ENCODE measurements around the gene PRKCE. TPM values are rescaled to one million over a fixed set of nuclear protein-coding genes. Genes with fewer than 3 reads are reported as not detected.

PRKCE gene
- total and polyA plus RNA-seq, 2 experiments from 2014 or later: 0.94 to 1.2 TPM

- TF ChIP-seq, protein P1, sequence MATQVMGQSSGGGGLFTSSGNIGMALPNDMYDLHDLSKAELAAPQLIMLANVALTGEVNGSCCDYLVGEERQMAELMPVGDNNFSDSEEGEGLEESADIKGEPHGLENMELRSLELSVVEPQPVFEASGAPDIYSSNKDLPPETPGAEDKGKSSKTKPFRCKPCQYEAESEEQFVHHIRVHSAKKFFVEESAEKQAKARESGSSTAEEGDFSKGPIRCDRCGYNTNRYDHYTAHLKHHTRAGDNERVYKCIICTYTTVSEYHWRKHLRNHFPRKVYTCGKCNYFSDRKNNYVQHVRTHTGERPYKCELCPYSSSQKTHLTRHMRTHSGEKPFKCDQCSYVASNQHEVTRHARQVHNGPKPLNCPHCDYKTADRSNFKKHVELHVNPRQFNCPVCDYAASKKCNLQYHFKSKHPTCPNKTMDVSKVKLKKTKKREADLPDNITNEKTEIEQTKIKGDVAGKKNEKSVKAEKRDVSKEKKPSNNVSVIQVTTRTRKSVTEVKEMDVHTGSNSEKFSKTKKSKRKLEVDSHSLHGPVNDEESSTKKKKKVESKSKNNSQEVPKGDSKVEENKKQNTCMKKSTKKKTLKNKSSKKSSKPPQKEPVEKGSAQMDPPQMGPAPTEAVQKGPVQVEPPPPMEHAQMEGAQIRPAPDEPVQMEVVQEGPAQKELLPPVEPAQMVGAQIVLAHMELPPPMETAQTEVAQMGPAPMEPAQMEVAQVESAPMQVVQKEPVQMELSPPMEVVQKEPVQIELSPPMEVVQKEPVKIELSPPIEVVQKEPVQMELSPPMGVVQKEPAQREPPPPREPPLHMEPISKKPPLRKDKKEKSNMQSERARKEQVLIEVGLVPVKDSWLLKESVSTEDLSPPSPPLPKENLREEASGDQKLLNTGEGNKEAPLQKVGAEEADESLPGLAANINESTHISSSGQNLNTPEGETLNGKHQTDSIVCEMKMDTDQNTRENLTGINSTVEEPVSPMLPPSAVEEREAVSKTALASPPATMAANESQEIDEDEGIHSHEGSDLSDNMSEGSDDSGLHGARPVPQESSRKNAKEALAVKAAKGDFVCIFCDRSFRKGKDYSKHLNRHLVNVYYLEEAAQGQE (IDR thresholded peaks at IDR 0.05; ENCODE audit: unreplicated experiment): no peak
- no peak for TF ChIP-seq EZH2phosphoT487 (IDR thresholded peaks at IDR 0.05; ENCODE audit: unreplicated experiment)
Observed at GRCh38 chr2:45669032-45669486, 17.6 kb downstream of the PRKCE start (continued).

DNA sequence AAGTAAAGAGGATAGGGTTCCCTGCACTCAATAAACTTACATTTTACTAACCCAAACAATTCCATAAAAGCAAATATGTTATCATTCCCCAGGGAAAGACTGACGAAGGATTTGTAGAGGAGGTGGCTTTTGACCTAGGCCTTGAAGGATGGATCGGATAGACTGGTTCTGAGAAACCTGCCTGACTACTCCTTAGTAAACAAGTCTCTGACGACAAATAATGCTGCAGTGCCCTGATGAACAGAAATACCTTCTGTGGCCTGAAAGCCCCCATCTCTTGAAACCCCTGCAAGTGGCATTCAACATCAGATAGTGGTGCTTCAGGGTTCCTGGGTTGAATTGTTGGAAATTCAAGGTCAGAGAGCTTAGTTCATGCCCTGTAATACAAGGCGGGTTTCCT, 19.2 kb downstream of the PRKCE start:
- Histone ChIP-seq H3K27ac (ENCODE audit: low read depth) (no peak overlapping the region), H3K36me3 (ENCODE audit: insufficient read depth) (no peaks in the 10 kb centered on the region), H4K20me1 (replicated peaks; ENCODE audit: insufficient read depth) (no peaks in the 10 kb centered on the region), H2AFZ (no peak overlapping the region), H3K4me2 (no peak overlapping the region), H3K27me3 (ENCODE audit: insufficient read depth) (no peaks in the 10 kb centered on the region), H3K4me1 (ENCODE audit: insufficient read depth) (no peaks in the 10 kb centered on the region), H3K4me3 (no peak overlapping the region), H3F3A (replicated peaks; ENCODE audit: low read depth) (no peaks in the 10 kb centered on the region), H3K9me2 (ENCODE audit: insufficient read depth) (0 out of 2 replicates have a peak, but pooled peaks cover 5% of the 10 kb centered on the region), H3K79me2 (replicated peaks; ENCODE audit: insufficient read depth) (no peaks in the 10 kb centered on the region)
- Mint-ChIP-seq H3K4me1 (peaks cover 10% of the 10 kb centered on the region; the same call in 2 of the 3 replicates), H3K27me3 (ENCODE audit: insufficient read depth, low read depth, poor library complexity) (peaks cover 1% of the 10 kb centered on the region), H3K36me3 (ENCODE audit: low read depth) (no peaks in the 10 kb centered on the region), H3K4me3 (no peak overlapping the region), H3K9me3 (no peaks in the 10 kb centered on the region), H3K27ac (no peak overlapping the region)
- DNase-seq (ENCODE audit: low spot score) (no peak), ATAC-seq (no peak)
- TF ChIP-seq ZNF114 (CRISPR knock-in tag; IDR thresholded peaks at IDR 0.05): no peak
- TF ChIP-seq, protein P2, sequence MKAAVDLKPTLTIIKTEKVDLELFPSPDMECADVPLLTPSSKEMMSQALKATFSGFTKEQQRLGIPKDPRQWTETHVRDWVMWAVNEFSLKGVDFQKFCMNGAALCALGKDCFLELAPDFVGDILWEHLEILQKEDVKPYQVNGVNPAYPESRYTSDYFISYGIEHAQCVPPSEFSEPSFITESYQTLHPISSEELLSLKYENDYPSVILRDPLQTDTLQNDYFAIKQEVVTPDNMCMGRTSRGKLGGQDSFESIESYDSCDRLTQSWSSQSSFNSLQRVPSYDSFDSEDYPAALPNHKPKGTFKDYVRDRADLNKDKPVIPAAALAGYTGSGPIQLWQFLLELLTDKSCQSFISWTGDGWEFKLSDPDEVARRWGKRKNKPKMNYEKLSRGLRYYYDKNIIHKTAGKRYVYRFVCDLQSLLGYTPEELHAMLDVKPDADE (IDR thresholded peaks at IDR 0.05): no peak
- TF ChIP-seq, protein P3, sequence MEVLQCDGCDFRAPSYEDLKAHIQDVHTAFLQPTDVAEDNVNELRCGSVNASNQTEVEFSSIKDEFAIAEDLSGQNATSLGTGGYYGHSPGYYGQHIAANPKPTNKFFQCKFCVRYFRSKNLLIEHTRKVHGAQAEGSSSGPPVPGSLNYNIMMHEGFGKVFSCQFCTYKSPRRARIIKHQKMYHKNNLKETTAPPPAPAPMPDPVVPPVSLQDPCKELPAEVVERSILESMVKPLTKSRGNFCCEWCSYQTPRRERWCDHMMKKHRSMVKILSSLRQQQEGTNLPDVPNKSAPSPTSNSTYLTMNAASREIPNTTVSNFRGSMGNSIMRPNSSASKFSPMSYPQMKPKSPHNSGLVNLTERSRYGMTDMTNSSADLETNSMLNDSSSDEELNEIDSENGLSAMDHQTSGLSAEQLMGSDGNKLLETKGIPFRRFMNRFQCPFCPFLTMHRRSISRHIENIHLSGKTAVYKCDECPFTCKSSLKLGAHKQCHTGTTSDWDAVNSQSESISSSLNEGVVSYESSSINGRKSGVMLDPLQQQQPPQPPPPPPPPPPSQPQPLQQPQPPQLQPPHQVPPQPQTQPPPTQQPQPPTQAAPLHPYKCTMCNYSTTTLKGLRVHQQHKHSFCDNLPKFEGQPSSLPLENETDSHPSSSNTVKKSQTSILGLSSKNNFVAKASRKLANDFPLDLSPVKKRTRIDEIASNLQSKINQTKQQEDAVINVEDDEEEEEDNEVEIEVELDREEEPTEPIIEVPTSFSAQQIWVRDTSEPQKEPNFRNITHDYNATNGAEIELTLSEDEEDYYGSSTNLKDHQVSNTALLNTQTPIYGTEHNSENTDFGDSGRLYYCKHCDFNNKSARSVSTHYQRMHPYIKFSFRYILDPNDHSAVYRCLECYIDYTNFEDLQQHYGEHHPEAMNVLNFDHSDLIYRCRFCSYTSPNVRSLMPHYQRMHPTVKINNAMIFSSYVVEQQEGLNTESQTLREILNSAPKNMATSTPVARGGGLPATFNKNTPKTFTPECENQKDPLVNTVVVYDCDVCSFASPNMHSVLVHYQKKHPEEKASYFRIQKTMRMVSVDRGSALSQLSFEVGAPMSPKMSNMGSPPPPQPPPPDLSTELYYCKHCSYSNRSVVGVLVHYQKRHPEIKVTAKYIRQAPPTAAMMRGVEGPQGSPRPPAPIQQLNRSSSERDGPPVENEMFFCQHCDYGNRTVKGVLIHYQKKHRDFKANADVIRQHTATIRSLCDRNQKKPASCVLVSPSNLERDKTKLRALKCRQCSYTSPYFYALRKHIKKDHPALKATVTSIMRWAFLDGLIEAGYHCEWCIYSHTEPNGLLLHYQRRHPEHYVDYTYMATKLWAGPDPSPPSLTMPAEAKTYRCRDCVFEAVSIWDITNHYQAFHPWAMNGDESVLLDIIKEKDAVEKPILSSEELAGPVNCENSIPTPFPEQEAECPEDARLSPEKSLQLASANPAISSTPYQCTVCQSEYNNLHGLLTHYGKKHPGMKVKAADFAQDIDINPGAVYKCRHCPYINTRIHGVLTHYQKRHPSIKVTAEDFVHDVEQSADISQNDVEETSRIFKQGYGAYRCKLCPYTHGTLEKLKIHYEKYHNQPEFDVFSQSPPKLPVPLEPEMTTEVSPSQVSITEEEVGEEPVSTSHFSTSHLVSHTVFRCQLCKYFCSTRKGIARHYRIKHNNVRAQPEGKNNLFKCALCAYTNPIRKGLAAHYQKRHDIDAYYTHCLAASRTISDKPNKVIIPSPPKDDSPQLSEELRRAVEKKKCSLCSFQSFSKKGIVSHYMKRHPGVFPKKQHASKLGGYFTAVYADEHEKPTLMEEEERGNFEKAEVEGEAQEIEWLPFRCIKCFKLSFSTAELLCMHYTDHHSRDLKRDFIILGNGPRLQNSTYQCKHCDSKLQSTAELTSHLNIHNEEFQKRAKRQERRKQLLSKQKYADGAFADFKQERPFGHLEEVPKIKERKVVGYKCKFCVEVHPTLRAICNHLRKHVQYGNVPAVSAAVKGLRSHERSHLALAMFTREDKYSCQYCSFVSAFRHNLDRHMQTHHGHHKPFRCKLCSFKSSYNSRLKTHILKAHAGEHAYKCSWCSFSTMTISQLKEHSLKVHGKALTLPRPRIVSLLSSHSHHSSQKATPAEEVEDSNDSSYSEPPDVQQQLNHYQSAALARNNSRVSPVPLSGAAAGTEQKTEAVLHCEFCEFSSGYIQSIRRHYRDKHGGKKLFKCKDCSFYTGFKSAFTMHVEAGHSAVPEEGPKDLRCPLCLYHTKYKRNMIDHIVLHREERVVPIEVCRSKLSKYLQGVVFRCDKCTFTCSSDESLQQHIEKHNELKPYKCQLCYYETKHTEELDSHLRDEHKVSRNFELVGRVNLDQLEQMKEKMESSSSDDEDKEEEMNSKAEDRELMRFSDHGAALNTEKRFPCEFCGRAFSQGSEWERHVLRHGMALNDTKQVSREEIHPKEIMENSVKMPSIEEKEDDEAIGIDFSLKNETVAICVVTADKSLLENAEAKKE (CRISPR knock-in tag; IDR thresholded peaks at IDR 0.05): no peak
